ENCODE data around the gene CMPK2.
A peak's percentile ranks its signal among the peaks of the same experiment; 100 is the strongest.
"Not testable (repeated sequence)": the region's sequence is repeated elsewhere in the genome, so short reads cannot be mapped to it uniquely, and the experiment has no call there.

Gene CMPK2

GRCh38 chr2:6860296-6860695 lies 5.4 kb downstream of the CMPK2 start:
- DNase-seq (ENCODE audit: low read depth): no peak
- no peak overlapping the region for H3K4me3 ChIP-seq (ENCODE audit: low read depth, low read length)
- TF ChIP-seq CTCF (IDR thresholded peaks at IDR 0.05; ENCODE audit: low read depth, low read length) (no peak), MYC (IDR thresholded peaks at IDR 0.05; ENCODE audit: low read depth, low read length) (no peak), MAX (IDR thresholded peaks at IDR 0.05; ENCODE audit: low read depth, low read length) (no peak), POLR2A (IDR thresholded peaks at IDR 0.05; ENCODE audit: extremely low read depth, insufficient read length) (no peak)

- H3K4me3 ChIP-seq (ENCODE audit: low read depth, low read length); DNase-seq (ENCODE audit: low read depth): not testable (repeated sequence)
Measured at GRCh38 chr2:6858466-6859027, 7.2 kb downstream of the CMPK2 start.

GRCh38 chr2:6856548-6856920 lies 9.2 kb downstream of the CMPK2 start:
- no peak for DNase-seq (ENCODE audit: low read depth)
- TF ChIP-seq CTCF (IDR thresholded peaks at IDR 0.05; ENCODE audit: low read depth, low read length): no peak
- no peak for TF ChIP-seq MYC (IDR thresholded peaks at IDR 0.05; ENCODE audit: low read depth, low read length)
- TF ChIP-seq MAX (IDR thresholded peaks at IDR 0.05; ENCODE audit: low read depth, low read length): no peak
- no peak for TF ChIP-seq POLR2A (IDR thresholded peaks at IDR 0.05; ENCODE audit: extremely low read depth, insufficient read length)
- no peak overlapping the region for H3K4me3 ChIP-seq (ENCODE audit: low read depth, low read length)

GRCh38 chr2:6855860-6856547 lies 9.7 kb downstream of the CMPK2 start:
- no peak overlapping the region for H3K4me3 ChIP-seq (ENCODE audit: low read depth, low read length)
- no peak for TF ChIP-seq POLR2A (IDR thresholded peaks at IDR 0.05; ENCODE audit: extremely low read depth, insufficient read length)
- no peak for TF ChIP-seq CTCF (IDR thresholded peaks at IDR 0.05; ENCODE audit: low read depth, low read length)
- TF ChIP-seq MAX (IDR thresholded peaks at IDR 0.05; ENCODE audit: low read depth, low read length): no peak
- no peak for TF ChIP-seq MYC (IDR thresholded peaks at IDR 0.05; ENCODE audit: low read depth, low read length)
- DNase-seq (ENCODE audit: low read depth): peak; percentile 69

- DNase-seq (ENCODE audit: low read depth): no peak
- H3K4me3 ChIP-seq (ENCODE audit: low read depth, low read length): no peak overlapping the region
- no peak for TF ChIP-seq MAX (IDR thresholded peaks at IDR 0.05; ENCODE audit: low read depth, low read length)
- no peak for TF ChIP-seq CTCF (IDR thresholded peaks at IDR 0.05; ENCODE audit: low read depth, low read length)
- TF ChIP-seq POLR2A (IDR thresholded peaks at IDR 0.05; ENCODE audit: extremely low read depth, insufficient read length): no peak
Measured at GRCh38 chr2:6854416-6854815, 11.3 kb downstream of the CMPK2 start.

- no peak overlapping the region for H3K4me3 ChIP-seq (ENCODE audit: low read depth, low read length)
- DNase-seq (ENCODE audit: low read depth): no peak
- no peak for TF ChIP-seq POLR2A (IDR thresholded peaks at IDR 0.05; ENCODE audit: extremely low read depth, insufficient read length)
Measured at GRCh38 chr2:6852195-6852594, 13.5 kb downstream of the CMPK2 start.

Measured in NB4 (cell line).